GM12878 (cell line): ENCODE data around the gene RSPH1. TPM values are rescaled to one million over a fixed set of nuclear protein-coding genes. Genes with fewer than 3 reads are reported as not detected.

Experiments
- ATAC-seq: fragments of 200-7000 bp; cut with Tn5 transposase; 3 replicates; pipeline ENCODE4 v1.9.1; 2020; ENCODE audit warnings: mild to moderate bottlenecking, moderate library complexity
- BruUV-seq: library from RNA; stranded (reverse); fragments of 400-500 nt; replicated peaks from 2 replicates; lab custom pipeline; 2021; lab: Mats Ljungman, UMichigan
- CTCF ChIA-PET: fragments of 300-600 bp; sonication (Branson Sonifier 250); formaldehyde crosslinking; extraction: SDS; loops from one replicate; lab custom pipeline; 2021; ENCODE audit warnings: inconsistent platforms; lab: Yijun Ruan, JAX
- POLR2A ChIA-PET: fragments of 350-600 bp; formaldehyde crosslinking; extraction: SDS; loops from one replicate; lab custom pipeline; 2021; ENCODE audit warnings: inconsistent platforms; lab: Charles Lee
- RAD21 ChIA-PET: fragments of 300-600 bp; sonication (Branson Sonifier 250); formaldehyde crosslinking; loops from one replicate; lab custom pipeline; 2023; ENCODE audit warnings: antibody characterized with exemption; ENCODE audit not compliant: unreplicated experiment; lab: Charles Lee
- SMC1A ChIA-PET: fragments of 300-600 bp; sonication (Branson Sonifier 250); formaldehyde crosslinking; loops from one replicate; lab custom pipeline; 2023; ENCODE audit not compliant: unreplicated experiment, uncharacterized antibody; lab: Charles Lee
- DNase-seq: peaks from one replicate; pipeline ENCODE4 v3.0.0-alpha.2; 2011; ENCODE audit warnings: low read depth, low spot score
- FAIRE-seq: peaks from 3 replicates; lab custom pipeline; 2011; peaks lifted over from hg19 to GRCh38; lab: Jason Lieb, UNC
- H2AFZ ChIP-seq: 2 replicates; pipeline ENCODE4 v1.6.0; 2011; ENCODE audit warnings: low read depth, low read length, control low read depth; ENCODE audit not compliant: control insufficient read depth
- H3K27ac ChIP-seq: 2 replicates; pipeline ENCODE4 v1.5.1; 2011; ENCODE audit warnings: control low read depth; ENCODE audit not compliant: control insufficient read depth, insufficient read depth
- H3K27me3 ChIP-seq, 2 experiments: replicated peaks in 1 of 2; 2 replicates each; pipeline versions ENCODE4 v1.6.0 to v1.6.1; 2011; ENCODE audit warnings: low read length in 1 of 2; ENCODE audit not compliant: control insufficient read depth in 2 of 2, insufficient read depth in 2 of 2
- H3K36me3 ChIP-seq, 2 experiments: 2 replicates each; pipeline ENCODE4 v1.5.1; 2011; ENCODE audit warnings: low read length in 1 of 2; ENCODE audit not compliant: control insufficient read depth in 2 of 2, insufficient read depth in 2 of 2
- H3K4me1 ChIP-seq: 2 replicates; pipeline ENCODE4 v1.6.1; 2011; ENCODE audit warnings: mild to moderate bottlenecking, low read length, moderate library complexity, mixed read lengths; ENCODE audit not compliant: control insufficient read depth, insufficient read depth
- H3K4me2 ChIP-seq: 2 replicates; pipeline ENCODE4 v1.6.0; 2011; ENCODE audit warnings: control low read depth; ENCODE audit not compliant: control insufficient read depth, insufficient read depth
- H3K4me3 ChIP-seq: fragments of 200-600 bp; sonication (generic); 2 replicates; pipeline ENCODE4 v1.5.1; 2016
- H3K79me2 ChIP-seq: 2 replicates; pipeline ENCODE4 v1.6.0; 2011; ENCODE audit warnings: low read length; ENCODE audit not compliant: control insufficient read depth, insufficient read depth
- H3K9ac ChIP-seq: 2 replicates; pipeline ENCODE4 v1.8.0; 2011; ENCODE audit warnings: low read length, control low read depth, mixed read lengths; ENCODE audit not compliant: control insufficient read depth, insufficient read depth
- H3K9me3 ChIP-seq: replicated peaks from 3 replicates; pipeline ENCODE4 v1.5.1; 2011; ENCODE audit warnings: mild to moderate bottlenecking, low read length; ENCODE audit not compliant: control insufficient read depth, insufficient read depth
- H4K20me1 ChIP-seq: 2 replicates; pipeline ENCODE4 v1.6.0; 2011; ENCODE audit not compliant: control insufficient read depth, insufficient read depth
- CEBPB ChIP-seq, 2 experiments: fragments of 150-350 bp in 1 of 2; IDR thresholded peaks; 2 replicates each; pipeline ENCODE4 v1.6.1; 2012 to 2014; ENCODE audit warnings: low read depth in 2 of 2, low read length in 2 of 2, borderline replicate concordance in 1 of 2, inconsistent platforms in 1 of 2
- CHD2 ChIP-seq: IDR thresholded peaks from 2 replicates; pipeline ENCODE4 v1.6.1; 2011; ENCODE audit warnings: low read depth, low read length, improper control_type of control experiment, borderline replicate concordance
- CREM ChIP-seq: IDR thresholded peaks from 2 replicates; pipeline ENCODE4 v1.6.1; 2014; ENCODE audit warnings: antibody characterized with exemption, low read depth
- DPF2 ChIP-seq: fragments of 450-650 bp; IDR thresholded peaks from 2 replicates; pipeline ENCODE4 v1.6.1; 2017; ENCODE audit warnings: mild to moderate bottlenecking
- IRF4 ChIP-seq: IDR thresholded peaks from 2 replicates; pipeline ENCODE4 v1.6.1; 2011; ENCODE audit warnings: low read depth, low read length
- KAT2A ChIP-seq: conservative IDR thresholded peaks from 2 replicates; pipeline ENCODE4 v1.6.1; 2011; ENCODE audit warnings: low read depth, low read length; ENCODE audit not compliant: control insufficient read depth
- MYC ChIP-seq: IDR thresholded peaks from 2 replicates; pipeline ENCODE4 v1.6.1; 2011; ENCODE audit warnings: mild to moderate bottlenecking, low read length, moderate library complexity, inconsistent platforms; ENCODE audit not compliant: insufficient read depth, insufficient replicate concordance, insufficient read length, severe bottlenecking
- NBN ChIP-seq: fragments of 450-650 bp; IDR thresholded peaks from 2 replicates; pipeline ENCODE4 v1.6.1; 2016
- NFIC ChIP-seq: IDR thresholded peaks from 2 replicates; pipeline ENCODE4 v1.6.1; 2012; ENCODE audit warnings: low read depth, mild to moderate bottlenecking, inconsistent platforms, low read length, moderate library complexity
- PAX5 ChIP-seq: IDR thresholded peaks from 2 replicates; pipeline ENCODE4 v1.6.1; 2011; ENCODE audit warnings: low read depth, low read length, borderline replicate concordance
- YY1 ChIP-seq: IDR thresholded peaks from 2 replicates; pipeline ENCODE4 v1.6.1; 2011; ENCODE audit warnings: low read depth, mild to moderate bottlenecking, low read length
- ZNF207 ChIP-seq: fragments of 450-650 bp; IDR thresholded peaks from 2 replicates; pipeline ENCODE4 v1.6.1; 2014; ENCODE audit warnings: antibody characterized with exemption, mild to moderate bottlenecking, borderline replicate concordance
- ZNF622 ChIP-seq: fragments of 450-650 bp; IDR thresholded peaks from 2 replicates; pipeline ENCODE4 v1.6.1; 2017; ENCODE audit warnings: mild to moderate bottlenecking, inconsistent platforms
- whole genome bisulfite sequencing: methylation state at CpG from one replicate; pipeline ENCODE4 v1.1.6; 2016; ENCODE audit warnings: low lambda C conversion rate; ENCODE audit not compliant: insufficient replicate concordance, insufficient coverage; ENCODE audit errors: missing lambda C conversion rate; 5-methylcytosine and 5-hydroxymethylcytosine counted together
- in situ Hi-C: fragments of 300-500 bp; cut with MboI; formaldehyde crosslinking; loops from 9 replicates; pipeline ENCODE4 v1.14.3; 2018; ENCODE audit warnings: mixed read lengths
- intact Hi-C: fragments of 100-400 bp; cut with micrococcal nuclease; formaldehyde crosslinking; loops from one replicate; pipeline ENCODE4 v1.14.2; 2022; ENCODE audit not compliant: unreplicated experiment
- polyA plus RNA-seq, 11 experiments: library from polyadenylated mRNA; depleted of rRNA in 4 of 11; unstranded in 6 of 11; stranded (reverse) in 5 of 11; fragments of >200 nt; fragmentation: Nextera tagmentation in 4 of 11; fragmentation: Illumina TruSeq in 1 of 11; extraction: Ambion mirVana in 4 of 11; extraction: Trizol in 1 of 11; gene quantifications; 1 replicate in 1 of 11; 2 replicates in 10 of 11; pipeline versions ENCODE4 v1.2.1 to v1.2.3, GENCODE V29; 2011 to 2016; ENCODE audit warnings: inconsistent platforms in 2 of 11, missing spikeins in 2 of 11, low read depth in 1 of 11
- total RNA-seq, 4 experiments: library from RNA; depleted of rRNA in 3 of 4; stranded (reverse); fragments of >200 nt in 3 of 4; fragmentation: Illumina TruSeq in 1 of 4; extraction: Trizol in 1 of 4; gene quantifications; 2 replicates each; pipeline versions ENCODE4 v1.2.1 to v1.2.3, GENCODE V29; 2013 to 2021
- TF ChIP-seq, protein P1 (sequence below): fragments of 450-650 bp; IDR thresholded peaks from 2 replicates; pipeline ENCODE4 v1.6.1; 2018; ENCODE audit warnings: borderline replicate concordance, mild to moderate bottlenecking; ENCODE audit not compliant: partially characterized antibody
- TF ChIP-seq, protein P2 (sequence below): fragments of 450-650 bp; IDR thresholded peaks from 2 replicates; pipeline ENCODE4 v1.6.1; 2017; ENCODE audit warnings: low read depth, mild to moderate bottlenecking, moderate library complexity
- TF ChIP-seq, protein P3 (sequence below): fragments of 450-650 bp; IDR thresholded peaks from 2 replicates; pipeline ENCODE4 v1.6.1; 2016; ENCODE audit warnings: mild to moderate bottlenecking

Gene RSPH1
- total and polyA plus RNA-seq, 10 of the 15 experiments (the other 5 are each of a cell fraction or from before 2014, with no cell fraction given) = 0.11 to 1.4 (median 0.38) TPM

GRCh38 chr21:42536601-42537000 is 40.6 kb upstream of the RSPH1 start (continued):
- no peak for TF ChIP-seq MYC
- TF ChIP-seq ZNF622 = no peak
- TF ChIP-seq, protein P1, sequence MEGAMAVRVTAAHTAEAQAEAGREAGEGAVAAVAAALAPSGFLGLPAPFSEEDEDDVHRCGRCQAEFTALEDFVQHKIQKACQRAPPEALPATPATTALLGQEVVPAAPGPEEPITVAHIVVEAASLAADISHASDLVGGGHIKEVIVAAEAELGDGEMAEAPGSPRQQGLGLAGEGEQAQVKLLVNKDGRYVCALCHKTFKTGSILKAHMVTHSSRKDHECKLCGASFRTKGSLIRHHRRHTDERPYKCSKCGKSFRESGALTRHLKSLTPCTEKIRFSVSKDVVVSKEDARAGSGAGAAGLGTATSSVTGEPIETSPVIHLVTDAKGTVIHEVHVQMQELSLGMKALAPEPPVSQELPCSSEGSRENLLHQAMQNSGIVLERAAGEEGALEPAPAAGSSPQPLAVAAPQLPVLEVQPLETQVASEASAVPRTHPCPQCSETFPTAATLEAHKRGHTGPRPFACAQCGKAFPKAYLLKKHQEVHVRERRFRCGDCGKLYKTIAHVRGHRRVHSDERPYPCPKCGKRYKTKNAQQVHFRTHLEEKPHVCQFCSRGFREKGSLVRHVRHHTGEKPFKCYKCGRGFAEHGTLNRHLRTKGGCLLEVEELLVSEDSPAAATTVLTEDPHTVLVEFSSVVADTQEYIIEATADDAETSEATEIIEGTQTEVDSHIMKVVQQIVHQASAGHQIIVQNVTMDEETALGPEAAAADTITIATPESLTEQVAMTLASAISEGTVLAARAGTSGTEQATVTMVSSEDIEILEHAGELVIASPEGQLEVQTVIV = no peak
- no peak for TF ChIP-seq KAT2A

- POLR2A ChIA-PET = interaction anchor here (0.9 to 6.0 kb wide), 14 partner anchors 10 to 383 kb away, joined by 3 to 71 read pairs (median 6); partner anchors contain the start of gene SLC37A1
- 20% methylated on average over 17 of the region's 17 CpGs for WGBS
- peak; percentile 61 for FAIRE-seq
- Histone ChIP-seq H3K4me2 (peak overlapping the region; percentile 38), H3K27ac (peak overlapping the region; percentile 76), H3K9me3 (no peaks in the 10 kb centered on the region), H2AFZ (no peak overlapping the region), H3K36me3 (peaks cover 14 to 18% of the 10 kb centered on the region in 2 experiments), H3K27me3 (no peaks in the 10 kb centered on the region), H3K9ac (no peak overlapping the region), H4K20me1 (no peaks in the 10 kb centered on the region), H3K4me1 (peaks cover 61% of the 10 kb centered on the region), H3K79me2 (peaks cover 19% of the 10 kb centered on the region), H3K4me3 (peak overlapping the region; percentile 2; the same call in 1 of the 2 replicates)
- CTCF ChIA-PET = interaction anchor here (0.6 to 7.6 kb wide), 30 partner anchors 10 to 1186 kb away, joined by 3 to 168 read pairs (median 6); partner anchors contain the start of gene SLC37A1
- BruUV-seq = no TSS peak
- peak; percentile 82 for ATAC-seq
- SMC1A ChIA-PET = interaction anchor here (0.8 to 9.1 kb wide), 38 partner anchors 12 to 719 kb away, joined by 3 to 268 read pairs (median 6); partner anchors contain the start of genes RSPH1 and SLC37A1
- RAD21 ChIA-PET = interaction anchor here (0.8 to 6.6 kb wide), 43 partner anchors 10 to 390 kb away, joined by 3 to 146 read pairs (median 8); partner anchors contain the start of genes RSPH1 and SLC37A1
- intact Hi-C loops (loop anchor here (1.0 to 5.0 kb wide), 3 partner anchors 11 to 391 kb away; no protein-coding TSS in a partner anchor), in situ Hi-C loops (loop anchor here (5.0 kb wide), 3 partner anchors 228 to 388 kb away; no protein-coding TSS in a partner anchor)
- peak; percentile 81 for DNase-seq
- TF ChIP-seq IRF4 (no peak), CREM (peak; percentile 37; the same call in 1 of the 2 replicates), NBN (0 out of 2 replicates have a peak, but pooled peaks have one; percentile 30), PAX5 (peak; percentile 100), CEBPB (IDR thresholded peaks at IDR 0.05; ENCODE audit: borderline replicate concordance in 1 of 2, low read depth in 2 of 2, low read length in 2 of 2) (0 out of 4 replicates have a peak, but pooled peaks of 1 of the 2 experiments have one; percentile 3), YY1 (0 out of 2 replicates have a peak, but pooled peaks have one; percentile 12), DPF2 (peak; percentile 3; the same call in 1 of the 2 replicates), ZNF207 (0 out of 2 replicates have a peak, but pooled peaks have one; percentile 8), NFIC (no peak), CHD2 (peak; percentile 63; the same call in 1 of the 2 replicates)
- TF ChIP-seq, protein P2, sequence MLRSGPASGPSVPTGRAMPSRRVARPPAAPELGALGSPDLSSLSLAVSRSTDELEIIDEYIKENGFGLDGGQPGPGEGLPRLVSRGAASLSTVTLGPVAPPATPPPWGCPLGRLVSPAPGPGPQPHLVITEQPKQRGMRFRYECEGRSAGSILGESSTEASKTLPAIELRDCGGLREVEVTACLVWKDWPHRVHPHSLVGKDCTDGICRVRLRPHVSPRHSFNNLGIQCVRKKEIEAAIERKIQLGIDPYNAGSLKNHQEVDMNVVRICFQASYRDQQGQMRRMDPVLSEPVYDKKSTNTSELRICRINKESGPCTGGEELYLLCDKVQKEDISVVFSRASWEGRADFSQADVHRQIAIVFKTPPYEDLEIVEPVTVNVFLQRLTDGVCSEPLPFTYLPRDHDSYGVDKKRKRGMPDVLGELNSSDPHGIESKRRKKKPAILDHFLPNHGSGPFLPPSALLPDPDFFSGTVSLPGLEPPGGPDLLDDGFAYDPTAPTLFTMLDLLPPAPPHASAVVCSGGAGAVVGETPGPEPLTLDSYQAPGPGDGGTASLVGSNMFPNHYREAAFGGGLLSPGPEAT = peak; percentile 72
- TF ChIP-seq, protein P3, sequence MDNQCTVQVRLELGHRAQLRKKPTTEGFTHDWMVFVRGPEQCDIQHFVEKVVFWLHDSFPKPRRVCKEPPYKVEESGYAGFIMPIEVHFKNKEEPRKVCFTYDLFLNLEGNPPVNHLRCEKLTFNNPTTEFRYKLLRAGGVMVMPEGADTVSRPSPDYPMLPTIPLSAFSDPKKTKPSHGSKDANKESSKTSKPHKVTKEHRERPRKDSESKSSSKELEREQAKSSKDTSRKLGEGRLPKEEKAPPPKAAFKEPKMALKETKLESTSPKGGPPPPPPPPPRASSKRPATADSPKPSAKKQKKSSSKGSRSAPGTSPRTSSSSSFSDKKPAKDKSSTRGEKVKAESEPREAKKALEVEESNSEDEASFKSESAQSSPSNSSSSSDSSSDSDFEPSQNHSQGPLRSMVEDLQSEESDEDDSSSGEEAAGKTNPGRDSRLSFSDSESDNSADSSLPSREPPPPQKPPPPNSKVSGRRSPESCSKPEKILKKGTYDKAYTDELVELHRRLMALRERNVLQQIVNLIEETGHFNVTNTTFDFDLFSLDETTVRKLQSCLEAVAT = peak; percentile 76
Measured at GRCh38 chr21:42535602-42536171, 39.7 kb upstream of the RSPH1 start.
